SK-N-SH treated with all-trans-retinoic acid at 6 μM for 48 hours (cell line): Measurements from ENCODE around the gene CELA3A.
"Not testable (repeated sequence)": the region's sequence is repeated elsewhere in the genome, so short reads cannot be mapped to it uniquely, and the experiment has no call there.

Experiments used
- ARNTL ChIP-seq: fragments of 450-650 bp; formaldehyde crosslinking; IDR thresholded peaks from 2 replicates; pipeline ENCODE4 v1.5.0; 2020; ENCODE audit warnings: low read depth, mild to moderate bottlenecking, moderate library complexity, borderline replicate concordance
- BACH2 ChIP-seq: fragments of 250-450 bp; sonication (Bioruptor Pico); IDR thresholded peaks from 2 replicates; pipeline ENCODE4 v1.9.0; 2021; ENCODE audit warnings: mild to moderate bottlenecking, borderline replicate concordance
- ESRRG ChIP-seq: fragments of 250-450 bp; sonication (Bioruptor Pico); IDR thresholded peaks from 2 replicates; pipeline ENCODE4 v1.6.1; 2021; ENCODE audit warnings: mild to moderate bottlenecking
- GLIS3 ChIP-seq: fragments of 250-450 bp; sonication (Bioruptor Pico); IDR thresholded peaks from 2 replicates; pipeline ENCODE4 v1.5.0; 2020; ENCODE audit warnings: mild to moderate bottlenecking, moderate library complexity
- TSHZ2 ChIP-seq: fragments of 250-450 bp; sonication (Bioruptor Pico); IDR thresholded peaks from 2 replicates; pipeline ENCODE4 v1.5.0; 2020; ENCODE audit warnings: mild to moderate bottlenecking, moderate library complexity
- ZFP30 ChIP-seq: fragments of 450-650 bp; formaldehyde crosslinking; IDR thresholded peaks from 2 replicates; pipeline ENCODE4 v1.5.0; 2022; ENCODE audit warnings: mild to moderate bottlenecking, moderate library complexity
- ZNF8 ChIP-seq: fragments of 450-650 bp; formaldehyde crosslinking; IDR thresholded peaks from 2 replicates; pipeline ENCODE4 v1.5.0; 2020; ENCODE audit warnings: mild to moderate bottlenecking, moderate library complexity
- TF ChIP-seq, protein P1 (sequence below): fragments of 250-450 bp; sonication (Bioruptor Pico); IDR thresholded peaks from 2 replicates; pipeline ENCODE4 v1.8.0; 2020; ENCODE audit warnings: mild to moderate bottlenecking, moderate library complexity, borderline replicate concordance
- TF ChIP-seq, protein P2 (sequence below): fragments of 250-450 bp; sonication (Bioruptor Pico); IDR thresholded peaks from 2 replicates; pipeline ENCODE4 v1.5.1; 2020; ENCODE audit warnings: low read depth, mild to moderate bottlenecking, moderate library complexity
- TF ChIP-seq, protein P3 (sequence below): fragments of 250-450 bp; sonication (Bioruptor Pico); IDR thresholded peaks from 2 replicates; pipeline ENCODE4 v1.5.1; 2021; ENCODE audit warnings: mild to moderate bottlenecking, moderate library complexity

GRCh38 chr1:21992186-21992585 is 9.3 kb upstream of the CELA3A start:
- not testable (repeated sequence) for TF ChIP-seq TSHZ2, BACH2, ESRRG, GLIS3, ZFP30, ZNF8, ARNTL (CRISPR knock-in tag)
- TF ChIP-seq, protein P1, sequence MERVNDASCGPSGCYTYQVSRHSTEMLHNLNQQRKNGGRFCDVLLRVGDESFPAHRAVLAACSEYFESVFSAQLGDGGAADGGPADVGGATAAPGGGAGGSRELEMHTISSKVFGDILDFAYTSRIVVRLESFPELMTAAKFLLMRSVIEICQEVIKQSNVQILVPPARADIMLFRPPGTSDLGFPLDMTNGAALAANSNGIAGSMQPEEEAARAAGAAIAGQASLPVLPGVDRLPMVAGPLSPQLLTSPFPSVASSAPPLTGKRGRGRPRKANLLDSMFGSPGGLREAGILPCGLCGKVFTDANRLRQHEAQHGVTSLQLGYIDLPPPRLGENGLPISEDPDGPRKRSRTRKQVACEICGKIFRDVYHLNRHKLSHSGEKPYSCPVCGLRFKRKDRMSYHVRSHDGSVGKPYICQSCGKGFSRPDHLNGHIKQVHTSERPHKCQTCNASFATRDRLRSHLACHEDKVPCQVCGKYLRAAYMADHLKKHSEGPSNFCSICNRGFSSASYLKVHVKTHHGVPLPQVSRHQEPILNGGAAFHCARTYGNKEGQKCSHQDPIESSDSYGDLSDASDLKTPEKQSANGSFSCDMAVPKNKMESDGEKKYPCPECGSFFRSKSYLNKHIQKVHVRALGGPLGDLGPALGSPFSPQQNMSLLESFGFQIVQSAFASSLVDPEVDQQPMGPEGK, result not testable (repeated sequence)
- TF ChIP-seq, protein P2, sequence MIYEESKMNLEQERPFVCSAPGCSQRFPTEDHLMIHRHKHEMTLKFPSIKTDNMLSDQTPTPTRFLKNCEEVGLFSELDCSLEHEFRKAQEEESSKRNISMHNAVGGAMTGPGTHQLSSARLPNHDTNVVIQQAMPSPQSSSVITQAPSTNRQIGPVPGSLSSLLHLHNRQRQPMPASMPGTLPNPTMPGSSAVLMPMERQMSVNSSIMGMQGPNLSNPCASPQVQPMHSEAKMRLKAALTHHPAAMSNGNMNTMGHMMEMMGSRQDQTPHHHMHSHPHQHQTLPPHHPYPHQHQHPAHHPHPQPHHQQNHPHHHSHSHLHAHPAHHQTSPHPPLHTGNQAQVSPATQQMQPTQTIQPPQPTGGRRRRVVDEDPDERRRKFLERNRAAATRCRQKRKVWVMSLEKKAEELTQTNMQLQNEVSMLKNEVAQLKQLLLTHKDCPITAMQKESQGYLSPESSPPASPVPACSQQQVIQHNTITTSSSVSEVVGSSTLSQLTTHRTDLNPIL, result not testable (repeated sequence)
- TF ChIP-seq, protein P3, sequence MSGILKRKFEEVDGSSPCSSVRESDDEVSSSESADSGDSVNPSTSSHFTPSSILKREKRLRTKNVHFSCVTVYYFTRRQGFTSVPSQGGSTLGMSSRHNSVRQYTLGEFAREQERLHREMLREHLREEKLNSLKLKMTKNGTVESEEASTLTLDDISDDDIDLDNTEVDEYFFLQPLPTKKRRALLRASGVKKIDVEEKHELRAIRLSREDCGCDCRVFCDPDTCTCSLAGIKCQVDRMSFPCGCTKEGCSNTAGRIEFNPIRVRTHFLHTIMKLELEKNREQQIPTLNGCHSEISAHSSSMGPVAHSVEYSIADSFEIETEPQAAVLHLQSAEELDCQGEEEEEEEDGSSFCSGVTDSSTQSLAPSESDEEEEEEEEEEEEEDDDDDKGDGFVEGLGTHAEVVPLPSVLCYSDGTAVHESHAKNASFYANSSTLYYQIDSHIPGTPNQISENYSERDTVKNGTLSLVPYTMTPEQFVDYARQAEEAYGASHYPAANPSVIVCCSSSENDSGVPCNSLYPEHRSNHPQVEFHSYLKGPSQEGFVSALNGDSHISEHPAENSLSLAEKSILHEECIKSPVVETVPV (CRISPR knock-in tag), result not testable (repeated sequence)
